Loucy (cell line): ENCODE results near the gene SLC7A6OS.

Source experiments
- H2AFZ ChIP-seq: fragments of 200-600 bp; sonication (generic); 2 replicates; pipeline ENCODE4 v1.6.0; 2016; ENCODE audit warnings: antibody characterized with exemption, mild to moderate bottlenecking, low read length, moderate library complexity
- H3F3A ChIP-seq: fragments of 200-600 bp; 2 replicates; pipeline ENCODE4 v1.6.0; 2016; ENCODE audit warnings: antibody characterized with exemption, low read depth, mild to moderate bottlenecking
- H3K27me3 ChIP-seq: fragments of 200-600 bp; sonication (generic); 2 replicates; pipeline ENCODE4 v1.6.1; 2014; ENCODE audit warnings: low read length, mild to moderate bottlenecking; ENCODE audit not compliant: insufficient read depth, poor library complexity, severe bottlenecking
- H3K36me3 ChIP-seq: fragments of 200-600 bp; sonication (generic); 2 replicates; pipeline ENCODE4 v1.6.1; 2016; ENCODE audit warnings: low read length; ENCODE audit not compliant: insufficient read depth
- H3K4me1 ChIP-seq: fragments of 200-600 bp; sonication (generic); 2 replicates; pipeline ENCODE4 v1.5.1; 2014; ENCODE audit warnings: low read length, mild to moderate bottlenecking; ENCODE audit not compliant: insufficient read depth, poor library complexity, severe bottlenecking
- H3K4me2 ChIP-seq: fragments of 200-600 bp; sonication (generic); 2 replicates; pipeline ENCODE4 v1.6.0; 2014; ENCODE audit warnings: antibody characterized with exemption, low read length, low read depth, mild to moderate bottlenecking; ENCODE audit not compliant: poor library complexity, severe bottlenecking
- H3K4me3 ChIP-seq: fragments of 200-600 bp; sonication (generic); 2 replicates; pipeline ENCODE4 v1.5.1; 2014; ENCODE audit warnings: low read length, mild to moderate bottlenecking, mixed read lengths; ENCODE audit not compliant: poor library complexity, severe bottlenecking
- H3K79me2 ChIP-seq: fragments of 200-600 bp; sonication (generic); 2 replicates; pipeline ENCODE4 v1.6.1; 2014; ENCODE audit warnings: low read length; ENCODE audit not compliant: insufficient read depth
- H3K9ac ChIP-seq: fragments of 200-600 bp; sonication (generic); 2 replicates; pipeline ENCODE4 v1.6.0; 2014; ENCODE audit warnings: mild to moderate bottlenecking, low read depth, low read length, moderate library complexity; ENCODE audit not compliant: poor library complexity, severe bottlenecking
- H3K9me2 ChIP-seq: fragments of 200-600 bp; sonication (generic); replicated peaks from 2 replicates; pipeline ENCODE4 v1.6.1; 2016; ENCODE audit warnings: low read depth, low read length, mixed read lengths
- H3K9me3 ChIP-seq: fragments of 200-600 bp; sonication (generic); 2 replicates; pipeline ENCODE4 v1.6.1; 2014; ENCODE audit warnings: mild to moderate bottlenecking, antibody characterized with exemption, low read length, low read depth; ENCODE audit not compliant: insufficient read depth
- H4K20me1 ChIP-seq: fragments of 200-600 bp; sonication (generic); 2 replicates; pipeline ENCODE4 v1.6.0; 2014; ENCODE audit warnings: antibody characterized with exemption, low read length, mild to moderate bottlenecking; ENCODE audit not compliant: insufficient read depth, poor library complexity, severe bottlenecking
- EZH2phosphoT487 ChIP-seq: fragments of 200-600 bp; IDR thresholded peaks from 2 replicates; pipeline ENCODE4 v1.6.1; 2018; ENCODE audit warnings: antibody characterized with exemption, mild to moderate bottlenecking, moderate library complexity, borderline replicate concordance
- TF ChIP-seq, protein P1 (sequence below): fragments of 200-600 bp; sonication (generic); conservative IDR thresholded peaks from 2 replicates; pipeline ENCODE4 v1.5.1; 2014; ENCODE audit warnings: mild to moderate bottlenecking, antibody characterized with exemption, low read length

The SLC7A6OS gene

GRCh38 chr16:68310774-68311511 is at the start of gene SLC7A6OS, which contains the start of gene PRMT7:
Gene SLC7A6OS, minus strand, starts transcription at chr16:68310946. Its CDS starts 20 bp downstream, at chr16:68310926.
Gene PRMT7, plus strand, starts transcription at chr16:68311019. Its CDS starts 4,961 bp downstream, at chr16:68315980.
- TF ChIP-seq, protein P1, sequence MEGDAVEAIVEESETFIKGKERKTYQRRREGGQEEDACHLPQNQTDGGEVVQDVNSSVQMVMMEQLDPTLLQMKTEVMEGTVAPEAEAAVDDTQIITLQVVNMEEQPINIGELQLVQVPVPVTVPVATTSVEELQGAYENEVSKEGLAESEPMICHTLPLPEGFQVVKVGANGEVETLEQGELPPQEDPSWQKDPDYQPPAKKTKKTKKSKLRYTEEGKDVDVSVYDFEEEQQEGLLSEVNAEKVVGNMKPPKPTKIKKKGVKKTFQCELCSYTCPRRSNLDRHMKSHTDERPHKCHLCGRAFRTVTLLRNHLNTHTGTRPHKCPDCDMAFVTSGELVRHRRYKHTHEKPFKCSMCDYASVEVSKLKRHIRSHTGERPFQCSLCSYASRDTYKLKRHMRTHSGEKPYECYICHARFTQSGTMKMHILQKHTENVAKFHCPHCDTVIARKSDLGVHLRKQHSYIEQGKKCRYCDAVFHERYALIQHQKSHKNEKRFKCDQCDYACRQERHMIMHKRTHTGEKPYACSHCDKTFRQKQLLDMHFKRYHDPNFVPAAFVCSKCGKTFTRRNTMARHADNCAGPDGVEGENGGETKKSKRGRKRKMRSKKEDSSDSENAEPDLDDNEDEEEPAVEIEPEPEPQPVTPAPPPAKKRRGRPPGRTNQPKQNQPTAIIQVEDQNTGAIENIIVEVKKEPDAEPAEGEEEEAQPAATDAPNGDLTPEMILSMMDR, result no peak
- TF ChIP-seq EZH2phosphoT487, result no peak
- no peaks in the 10 kb centered on the region for H3K27me3 ChIP-seq
- H3K9me3 ChIP-seq, result no peaks in the 10 kb centered on the region
- H3K4me2 ChIP-seq, result peak within 1 kb of the TSS; percentile 97
- no peaks in the 10 kb centered on the region for H3F3A ChIP-seq
- peaks cover 6% of the 10 kb centered on the region; the same call in 1 of the 2 replicates for H3K36me3 ChIP-seq
- peak within 1 kb of the TSS; percentile 98 for H3K4me3 ChIP-seq
- peaks cover 90% of the 10 kb centered on the region for H3K79me2 ChIP-seq
- peaks cover 21% of the 10 kb centered on the region for H4K20me1 ChIP-seq
- H2AFZ ChIP-seq, result peak within 1 kb of the TSS; percentile 75
- no peaks in the 10 kb centered on the region for H3K9me2 ChIP-seq
- peak within 1 kb of the TSS; percentile 83 for H3K9ac ChIP-seq
- H3K4me1 ChIP-seq, result peaks cover 27% of the 10 kb centered on the region

DNA sequence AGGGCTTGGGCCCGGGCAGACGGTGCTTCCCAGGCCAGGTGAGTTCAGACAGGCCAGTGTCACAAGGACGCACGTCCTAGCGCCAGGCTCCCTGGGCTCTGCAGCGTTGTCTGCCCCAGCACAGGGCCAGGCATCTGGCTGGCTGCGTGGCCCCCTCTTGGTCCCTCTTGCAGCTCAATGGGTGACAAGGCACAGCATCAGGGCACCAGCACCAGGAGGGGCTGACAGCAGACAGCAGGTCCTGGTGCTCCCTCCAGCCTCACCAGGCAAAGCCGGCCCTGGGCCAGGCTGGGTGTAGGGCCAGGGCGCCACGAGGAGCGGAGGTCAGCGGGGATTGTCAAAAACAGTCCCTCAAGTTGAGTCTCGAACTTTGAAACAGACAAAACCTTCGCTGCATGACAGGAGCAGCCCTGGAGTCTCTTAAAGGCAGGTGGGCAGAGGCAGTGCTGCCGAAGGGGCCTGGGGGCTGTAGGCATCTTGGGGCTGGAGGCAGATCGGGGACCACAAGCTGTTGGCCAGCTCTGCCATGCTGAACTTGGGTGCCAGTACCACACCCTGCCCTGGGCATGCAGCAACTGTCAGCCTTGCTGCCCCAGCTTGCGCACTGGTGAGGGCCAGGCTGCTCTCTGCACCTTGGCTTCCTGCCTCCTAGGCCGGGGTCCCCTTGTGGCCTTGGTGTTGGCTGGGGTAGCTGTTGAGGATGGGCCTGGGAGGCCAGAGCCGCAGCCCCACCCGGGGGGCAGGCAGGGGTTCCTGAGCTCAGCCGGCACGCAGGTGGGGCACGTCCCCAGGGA is 48.8 kb upstream of the SLC7A6OS start:
- no peaks in the 10 kb centered on the region for H3K9me2 ChIP-seq
- peak overlapping the region; percentile 70 for H3K9ac ChIP-seq
- H3K4me1 ChIP-seq, result peaks cover 91% of the 10 kb centered on the region
- H3K9me3 ChIP-seq, result no peaks in the 10 kb centered on the region
- TF ChIP-seq, protein P1, result no peak
- no peak for TF ChIP-seq EZH2phosphoT487
- H3F3A ChIP-seq, result no peaks in the 10 kb centered on the region; the same call in 1 of the 2 replicates
- no peak overlapping the region for H3K4me2 ChIP-seq
- no peak overlapping the region for H3K4me3 ChIP-seq
- H2AFZ ChIP-seq, result no peak overlapping the region
- no peaks in the 10 kb centered on the region for H3K27me3 ChIP-seq
- peaks cover 10% of the 10 kb centered on the region; the same call in 1 of the 2 replicates for H3K36me3 ChIP-seq
- no peaks in the 10 kb centered on the region for H4K20me1 ChIP-seq
- H3K79me2 ChIP-seq, result no peaks in the 10 kb centered on the region

- Histone ChIP-seq H3K4me2 (peak overlapping the region; percentile 52), H3K4me1 (peaks cover 85% of the 10 kb centered on the region), H3F3A (no peaks in the 10 kb centered on the region; the same call in 1 of the 2 replicates), H3K27me3 (no peaks in the 10 kb centered on the region), H3K79me2 (no peaks in the 10 kb centered on the region), H4K20me1 (no peaks in the 10 kb centered on the region), H2AFZ (no peak overlapping the region), H3K9me3 (no peaks in the 10 kb centered on the region), H3K9ac (peak overlapping the region; percentile 70), H3K4me3 (no peak overlapping the region), H3K9me2 (no peaks in the 10 kb centered on the region), H3K36me3 (peaks cover 12% of the 10 kb centered on the region; the same call in 1 of the 2 replicates)
- TF ChIP-seq, protein P1, result no peak
- TF ChIP-seq EZH2phosphoT487, result no peak
These were observed 48.2 kb upstream of the SLC7A6OS start for GRCh38 chr16:68358951-68359350.
